H1 (cell line): ENCODE results near the gene DENND10. TPM values are rescaled to one million over a fixed set of nuclear protein-coding genes. Genes with fewer than 3 reads are reported as not detected.

Experiments
- BRCA1 ChIP-seq: IDR thresholded peaks from 2 replicates; pipeline ENCODE4 v1.6.1; 2012; ENCODE audit warnings: low read depth, low read length, improper control_type of control experiment
- CBX5 ChIP-seq: fragments of 300-800, 300-1000 bp; sonication (generic); IDR thresholded peaks from 2 replicates; pipeline ENCODE4 v1.7.1; 2016; ENCODE audit warnings: antibody characterized with exemption, low read length, low read depth
- CREB1 ChIP-seq: IDR thresholded peaks from 2 replicates; pipeline ENCODE4 v1.6.1; 2012; ENCODE audit warnings: inconsistent platforms
- EZH2 ChIP-seq: fragments of 200-600 bp; sonication (generic); IDR thresholded peaks from 2 replicates; pipeline ENCODE4 v1.7.1; 2012; ENCODE audit warnings: low read depth, mild to moderate bottlenecking, moderate library complexity, low read length, inconsistent platforms; ENCODE audit not compliant: severe bottlenecking
- HDAC6 ChIP-seq: IDR thresholded peaks from one replicate; pipeline ENCODE4 v1.7.1; 2012; ENCODE audit warnings: low read depth, mild to moderate bottlenecking, inconsistent platforms, low read length, moderate library complexity
- JUN ChIP-seq: IDR thresholded peaks from 2 replicates; pipeline ENCODE4 v1.6.1; 2011; ENCODE audit warnings: low read depth, mild to moderate bottlenecking, improper control_type of control experiment, low read length
- RBBP5 ChIP-seq: IDR thresholded peaks from 2 replicates; pipeline ENCODE4 v1.7.1; 2012; ENCODE audit warnings: low read depth, mild to moderate bottlenecking, inconsistent platforms, low read length, moderate library complexity, borderline replicate concordance
- polyA plus RNA-seq, 7 experiments: library from polyadenylated mRNA; depleted of rRNA in 3 of 7; stranded (reverse) in 5 of 7; unstranded in 2 of 7; fragments of >200 nt in 5 of 7; fragments of 200-250 nt in 2 of 7; gene quantifications; 1 replicate in 5 of 7; 2 replicates in 1 of 7; 4 replicates in 1 of 7; pipeline versions ENCODE4 v1.2.1 to v1.2.3, GENCODE V29; 2011 to 2013; ENCODE audit warnings: missing spikeins in 2 of 7, mixed read lengths in 2 of 7
- total RNA-seq: library from RNA; stranded (reverse); fragmentation: NEBNext Ultra II Directional; extraction: Animal tissue kit (Norgen Biotek cat#: 25700); gene quantifications from 2 replicates; pipeline ENCODE4 v1.2.1, GENCODE V29; 2021

Gene DENND10
- total and polyA plus RNA-seq, 2 of the 8 experiments (the other 6 are each of a cell fraction or from before 2014, with no cell fraction given): 49.3 to 64.4 TPM

- no peak for TF ChIP-seq EZH2
- no peak for TF ChIP-seq BRCA1
- TF ChIP-seq JUN: no peak
- no peak for TF ChIP-seq HDAC6
- no peak for TF ChIP-seq CREB1
- TF ChIP-seq CBX5: no peak
- TF ChIP-seq RBBP5: no peak
These were observed 15.5 kb downstream of the DENND10 start (continued) for GRCh38 chr10:119119400-119119799.
